ENCODE measurements around the gene PEPD.
A peak's percentile ranks its signal among the peaks of the same experiment; 100 is the strongest.

PEPD gene

GRCh38 chr19:33456076-33456844 is 65.3 kb downstream of the PEPD start:
- DNase-seq: no peak

- no peak for DNase-seq
Observed at GRCh38 chr19:33453265-33453664, 68.3 kb downstream of the PEPD start.

- no peak for DNase-seq
Observed at GRCh38 chr19:33450689-33451088, 70.9 kb downstream of the PEPD start.

GRCh38 chr19:33449799-33450198 is 71.8 kb downstream of the PEPD start:
- no peak for DNase-seq

GRCh38 chr19:33448159-33448516 is 73.5 kb downstream of the PEPD start:
- DNase-seq: no peak

GRCh38 chr19:33447336-33448158 is 74.0 kb downstream of the PEPD start:
- DNase-seq: peak; percentile 63

- DNase-seq: no peak
Observed at GRCh38 chr19:33446330-33447293, 75.0 kb downstream of the PEPD start.

GRCh38 chr19:33445442-33446329 is 75.9 kb downstream of the PEPD start:
- DNase-seq: no peak

- no peak for DNase-seq
Observed at GRCh38 chr19:33444562-33445441, 76.8 kb downstream of the PEPD start.

GRCh38 chr19:33443638-33444561 is 77.7 kb downstream of the PEPD start:
- no peak for DNase-seq

- no peak for DNase-seq
Observed at GRCh38 chr19:33442706-33443105, 78.9 kb downstream of the PEPD start.

GRCh38 chr19:33441828-33442227 is 79.8 kb downstream of the PEPD start:
- no peak for DNase-seq

- peak; percentile 72 for DNase-seq
Observed at GRCh38 chr19:33441277-33441699, 80.3 kb downstream of the PEPD start.

- no peak for DNase-seq
Observed at GRCh38 chr19:33440682-33441081, 80.9 kb downstream of the PEPD start.

GRCh38 chr19:33440241-33440640 is 81.3 kb downstream of the PEPD start:
- no peak for DNase-seq

GRCh38 chr19:33438987-33439781 is 82.4 kb downstream of the PEPD start:
- no peak for DNase-seq

- peak; percentile 39 for DNase-seq
Observed at GRCh38 chr19:33437821-33438671, 83.5 kb downstream of the PEPD start.

GRCh38 chr19:33437393-33437820 is 84.2 kb downstream of the PEPD start:
- no peak for DNase-seq

Measured in hematopoietic multipotent progenitor cell treated with erythropoietin and hydrocortisone succinate and interleukin-3 and kit ligand, for 8 days (in vitro differentiated cells).